Upper lobe of right lung (tissue), 1 donor: ENCODE results near the gene ERGIC1. TPM values are rescaled to one million over a fixed set of nuclear protein-coding genes. Genes with fewer than 3 reads are reported as not detected.
A peak's percentile ranks its signal among the peaks of the same experiment; 100 is the strongest.

Experiments used
- ATAC-seq: fragments of 200-7000 bp; cut with Tn5 transposase; one replicate; pipeline ENCODE4 v1.9.1; 2020; ENCODE audit warnings: mild to moderate bottlenecking, moderate library complexity
- DNase-seq: peaks from one replicate; pipeline ENCODE4 v3.0.0-alpha.2; 2020
- H3K27ac ChIP-seq: fragments of 200-600 bp; one replicate; pipeline ENCODE4 v1.8.0; 2022
- H3K27me3 ChIP-seq: fragments of 200-600 bp; one replicate; pipeline ENCODE4 v1.8.0; 2022; ENCODE audit warnings: mild to moderate bottlenecking
- H3K36me3 ChIP-seq: fragments of 200-600 bp; one replicate; pipeline ENCODE4 v1.8.0; 2022
- H3K4me1 ChIP-seq: fragments of 200-600 bp; one replicate; pipeline ENCODE4 v1.8.0; 2022
- H3K4me3 ChIP-seq: fragments of 200-600 bp; one replicate; pipeline ENCODE4 v1.8.0; 2022; ENCODE audit warnings: mild to moderate bottlenecking
- H3K9me3 ChIP-seq: fragments of 200-600 bp; one replicate; pipeline ENCODE4 v1.8.0; 2022
- intact Hi-C: fragments of 100-400 bp; cut with DNase I; formaldehyde crosslinking; loops from one replicate; pipeline ENCODE4 v1.11.0; 2022
- total RNA-seq: library from RNA; stranded (reverse); fragmentation: NEBNext Ultra II Directional; extraction: Animal tissue kit (Norgen Biotek cat#: 25700); gene quantifications from one replicate; pipeline ENCODE4 v1.2.1, GENCODE V29; 2021
- TF ChIP-seq, protein P1 (sequence below): fragments of 200-600 bp; IDR thresholded peaks from one replicate; pipeline ENCODE4 v1.8.0; 2022; ENCODE audit warnings: antibody characterized with exemption
- donor health status: DM: no; HTN: yes; CAD: no; lungs with severe emphysema.

Gene ERGIC1
- total RNA-seq, 1 donor from 2014 or later: 186 TPM

DNA sequence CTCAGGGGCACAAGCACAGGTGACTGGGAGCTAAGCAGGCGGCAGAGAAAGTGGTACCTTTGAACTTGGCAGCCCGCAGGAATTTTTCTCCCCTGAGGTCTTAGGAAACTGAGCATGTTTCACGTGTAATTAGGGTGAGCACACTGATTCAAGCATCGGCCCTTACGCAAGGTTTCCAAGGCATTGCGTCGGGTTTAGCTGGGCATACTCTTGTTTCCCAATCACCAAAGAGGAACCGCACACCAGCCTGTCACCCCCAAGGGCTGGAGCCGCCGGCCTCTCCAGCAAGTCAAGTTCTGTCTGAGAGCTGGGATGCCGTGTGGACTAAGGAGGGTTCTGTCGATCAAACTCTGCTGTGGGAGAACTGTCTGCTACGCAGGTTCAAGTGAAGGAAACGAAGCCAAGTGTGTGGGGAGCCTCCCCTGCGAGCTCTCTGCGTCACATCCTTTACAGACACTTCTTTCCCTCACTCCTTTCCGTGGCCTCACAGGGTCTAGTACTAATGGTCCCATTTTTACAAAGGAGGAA, 53.0 kb downstream of the ERGIC1 start:
- DNase-seq: peak; percentile 94

DNA sequence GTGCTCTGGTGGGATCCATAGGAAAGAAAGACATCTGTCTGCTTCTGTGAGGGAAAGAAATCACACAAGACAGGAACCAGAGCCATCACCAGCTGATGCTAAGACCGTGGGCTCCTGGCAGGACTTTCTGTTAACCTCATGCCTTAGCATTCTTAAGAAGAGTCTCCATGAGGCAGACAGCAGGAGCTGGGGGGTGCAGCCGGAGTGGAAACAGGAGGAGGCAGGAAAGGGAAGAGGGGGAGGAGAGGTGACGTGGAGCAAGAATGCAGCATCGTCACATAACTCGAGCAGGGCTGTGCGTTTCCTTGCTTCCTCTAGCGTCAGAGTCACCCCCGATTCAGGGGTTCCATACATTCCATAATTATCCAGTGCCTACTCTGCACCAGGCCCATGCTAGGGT, 53.6 kb downstream of the ERGIC1 start:
- H3K4me1 ChIP-seq: peaks cover 53% of the 10 kb centered on the region
- no peaks in the 10 kb centered on the region for H3K27me3 ChIP-seq
- ATAC-seq: peak; percentile 32
- TF ChIP-seq, protein P1, sequence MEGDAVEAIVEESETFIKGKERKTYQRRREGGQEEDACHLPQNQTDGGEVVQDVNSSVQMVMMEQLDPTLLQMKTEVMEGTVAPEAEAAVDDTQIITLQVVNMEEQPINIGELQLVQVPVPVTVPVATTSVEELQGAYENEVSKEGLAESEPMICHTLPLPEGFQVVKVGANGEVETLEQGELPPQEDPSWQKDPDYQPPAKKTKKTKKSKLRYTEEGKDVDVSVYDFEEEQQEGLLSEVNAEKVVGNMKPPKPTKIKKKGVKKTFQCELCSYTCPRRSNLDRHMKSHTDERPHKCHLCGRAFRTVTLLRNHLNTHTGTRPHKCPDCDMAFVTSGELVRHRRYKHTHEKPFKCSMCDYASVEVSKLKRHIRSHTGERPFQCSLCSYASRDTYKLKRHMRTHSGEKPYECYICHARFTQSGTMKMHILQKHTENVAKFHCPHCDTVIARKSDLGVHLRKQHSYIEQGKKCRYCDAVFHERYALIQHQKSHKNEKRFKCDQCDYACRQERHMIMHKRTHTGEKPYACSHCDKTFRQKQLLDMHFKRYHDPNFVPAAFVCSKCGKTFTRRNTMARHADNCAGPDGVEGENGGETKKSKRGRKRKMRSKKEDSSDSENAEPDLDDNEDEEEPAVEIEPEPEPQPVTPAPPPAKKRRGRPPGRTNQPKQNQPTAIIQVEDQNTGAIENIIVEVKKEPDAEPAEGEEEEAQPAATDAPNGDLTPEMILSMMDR: no peak
- H3K27ac ChIP-seq: peak overlapping the region; percentile 89
- intact Hi-C loops: no loop called here
- H3K4me3 ChIP-seq: peak overlapping the region; percentile 8
- no peaks in the 10 kb centered on the region for H3K9me3 ChIP-seq
- DNase-seq: no peak
- peaks cover 21% of the 10 kb centered on the region for H3K36me3 ChIP-seq

More for the DNA sequence above, 53.0 kb downstream of the ERGIC1 start:
- Histone ChIP-seq H3K27me3 (no peaks in the 10 kb centered on the region), H3K4me1 (peaks cover 47% of the 10 kb centered on the region), H3K36me3 (peaks cover 21% of the 10 kb centered on the region), H3K27ac (peak overlapping the region; percentile 89), H3K4me3 (peak overlapping the region; percentile 8), H3K9me3 (no peaks in the 10 kb centered on the region)
- intact Hi-C loops: no loop called here
- TF ChIP-seq, protein P1: no peak
- ATAC-seq: peak; percentile 91

DNA sequence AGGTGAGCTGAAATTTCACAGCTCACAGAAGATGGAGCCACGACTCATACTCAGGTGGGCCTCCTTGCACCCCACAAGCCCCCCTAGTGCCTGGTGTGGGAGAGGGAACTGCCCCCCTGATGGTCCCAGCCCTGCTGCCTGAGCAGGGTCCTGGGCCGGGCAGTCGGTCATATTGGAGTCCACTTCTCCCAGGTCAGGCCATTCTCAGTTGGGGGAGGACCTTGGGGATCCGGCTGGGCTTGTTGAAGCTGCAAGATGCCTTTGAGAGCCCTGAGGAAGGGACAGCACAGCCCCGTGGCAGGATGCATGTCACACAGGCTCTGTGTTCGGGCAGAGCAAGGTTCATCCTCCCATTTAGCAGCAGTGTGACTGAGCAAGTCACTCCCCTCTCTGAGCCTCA, 56.6 kb downstream of the ERGIC1 start:
- Histone ChIP-seq H3K4me1 (peaks cover 48% of the 10 kb centered on the region), H3K9me3 (no peaks in the 10 kb centered on the region), H3K27ac (peak overlapping the region; percentile 61), H3K36me3 (peaks cover 21% of the 10 kb centered on the region), H3K4me3 (no peak overlapping the region), H3K27me3 (no peaks in the 10 kb centered on the region)
- no peak for DNase-seq
- TF ChIP-seq, protein P1: no peak
- ATAC-seq: no peak
- intact Hi-C loops: no loop called here

DNA sequence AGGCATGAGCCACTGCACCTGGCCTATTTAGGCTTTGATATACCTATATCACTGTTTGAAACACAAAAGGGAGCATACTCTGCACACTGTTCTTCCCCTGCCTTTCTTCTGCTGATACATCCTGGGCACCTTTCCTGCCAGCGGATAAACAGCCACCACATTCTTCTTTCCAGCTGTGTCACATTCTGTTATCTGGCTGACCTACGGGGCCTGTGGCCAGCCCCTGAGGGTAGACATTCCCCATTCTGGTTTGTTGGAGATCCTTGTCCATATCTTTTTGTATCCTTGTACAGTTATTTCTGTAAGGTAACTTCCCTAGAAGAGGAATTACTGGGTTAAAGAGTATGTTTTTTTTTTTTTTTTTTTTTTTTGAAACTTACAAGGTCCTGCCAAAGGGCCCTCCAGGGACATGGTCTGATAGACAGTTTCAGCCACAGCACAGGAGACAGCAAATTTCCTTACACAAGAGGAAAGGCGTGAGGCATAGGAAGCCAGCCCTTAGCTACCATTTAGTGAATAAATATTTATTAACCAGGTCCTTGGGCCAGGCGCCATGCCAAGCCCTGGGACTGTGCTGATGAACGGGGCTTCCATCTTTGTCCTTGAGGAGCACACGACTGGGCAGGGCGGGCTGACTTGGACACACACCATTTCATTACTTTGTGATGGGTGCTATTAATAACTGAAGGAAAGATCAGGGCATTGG, 57.8 kb downstream of the ERGIC1 start:
- intact Hi-C loops: no loop called here
- peak; percentile 55 for ATAC-seq
- peak overlapping the region; percentile 61 for H3K27ac ChIP-seq

DNA sequence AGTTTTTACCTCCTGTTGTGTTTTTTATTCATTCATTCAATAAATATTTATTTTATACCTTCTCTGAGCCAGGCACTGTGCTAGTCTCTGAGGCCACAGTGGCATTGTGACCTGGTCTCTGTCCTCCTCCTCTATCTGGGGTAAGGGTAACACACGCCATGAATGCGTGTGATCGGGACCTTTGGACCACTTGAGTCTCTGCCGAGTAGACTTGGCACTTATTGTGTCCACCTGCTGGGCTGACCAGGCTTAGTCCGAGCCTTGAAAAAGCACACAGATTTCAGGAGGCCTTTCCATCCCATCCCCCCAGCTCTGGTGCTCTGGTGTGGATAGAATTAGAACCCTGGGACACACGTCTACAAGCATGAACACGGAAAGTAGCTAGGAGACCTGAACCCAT, 58.7 kb downstream of the ERGIC1 start:
- no peak overlapping the region for H3K4me3 ChIP-seq
- H3K27me3 ChIP-seq: no peaks in the 10 kb centered on the region
- intact Hi-C loops: no loop called here
- ATAC-seq (no peak), DNase-seq (no peak)
- peak overlapping the region; percentile 61 for H3K27ac ChIP-seq
- peaks cover 42% of the 10 kb centered on the region for H3K4me1 ChIP-seq
- H3K36me3 ChIP-seq: peaks cover 21% of the 10 kb centered on the region
- H3K9me3 ChIP-seq: no peaks in the 10 kb centered on the region
- TF ChIP-seq, protein P1: no peak

More for the DNA sequence above, 57.8 kb downstream of the ERGIC1 start:
- Histone ChIP-seq H3K9me3 (no peaks in the 10 kb centered on the region), H3K27me3 (no peaks in the 10 kb centered on the region), H3K4me1 (peaks cover 42% of the 10 kb centered on the region), H3K36me3 (peaks cover 21% of the 10 kb centered on the region), H3K4me3 (no peak overlapping the region)
- TF ChIP-seq, protein P1: no peak
- DNase-seq: peak; percentile 82
